LNCaP clone FGC (cell line): ENCODE measurements around the gene ALPL.

Source experiments
- DNase-seq: peaks from one replicate; pipeline ENCODE4 v3.0.0-alpha.2; 2011; ENCODE audit warnings: low read depth
- H3K4me3 ChIP-seq: 2 replicates; pipeline ENCODE4 v1.5.1; 2011; ENCODE audit warnings: mild to moderate bottlenecking, low read depth, low read length, control low read depth
- TF ChIP-seq, protein P1 (sequence below): IDR thresholded peaks from 2 replicates; pipeline ENCODE4 v1.5.1; 2012; ENCODE audit warnings: mild to moderate bottlenecking; ENCODE audit not compliant: control insufficient read depth, insufficient read depth; ENCODE audit errors: extremely low read depth

The ALPL gene

DNA sequence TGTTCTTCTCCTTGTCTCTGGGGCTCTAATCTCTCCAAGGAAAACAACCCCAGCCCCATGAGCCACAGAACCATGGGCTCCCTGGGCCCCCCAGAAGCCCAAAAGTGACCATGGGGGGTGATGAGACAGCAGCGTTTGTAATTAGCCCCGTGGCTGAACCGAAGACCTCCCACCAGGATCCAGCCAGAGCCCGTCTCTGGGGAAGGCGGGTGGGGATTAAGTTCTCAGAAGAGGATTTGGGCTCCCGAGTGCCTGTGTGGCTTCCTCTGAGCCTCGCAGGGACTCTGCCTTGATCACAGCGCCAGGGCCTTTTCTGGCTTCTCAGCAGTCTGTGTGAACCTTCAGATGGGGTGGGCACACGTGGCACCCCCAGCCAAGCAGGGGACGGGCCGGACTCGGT is 77.0 kb downstream of the ALPL start:
- H3K4me3 ChIP-seq, result no peak overlapping the region
- TF ChIP-seq, protein P1, sequence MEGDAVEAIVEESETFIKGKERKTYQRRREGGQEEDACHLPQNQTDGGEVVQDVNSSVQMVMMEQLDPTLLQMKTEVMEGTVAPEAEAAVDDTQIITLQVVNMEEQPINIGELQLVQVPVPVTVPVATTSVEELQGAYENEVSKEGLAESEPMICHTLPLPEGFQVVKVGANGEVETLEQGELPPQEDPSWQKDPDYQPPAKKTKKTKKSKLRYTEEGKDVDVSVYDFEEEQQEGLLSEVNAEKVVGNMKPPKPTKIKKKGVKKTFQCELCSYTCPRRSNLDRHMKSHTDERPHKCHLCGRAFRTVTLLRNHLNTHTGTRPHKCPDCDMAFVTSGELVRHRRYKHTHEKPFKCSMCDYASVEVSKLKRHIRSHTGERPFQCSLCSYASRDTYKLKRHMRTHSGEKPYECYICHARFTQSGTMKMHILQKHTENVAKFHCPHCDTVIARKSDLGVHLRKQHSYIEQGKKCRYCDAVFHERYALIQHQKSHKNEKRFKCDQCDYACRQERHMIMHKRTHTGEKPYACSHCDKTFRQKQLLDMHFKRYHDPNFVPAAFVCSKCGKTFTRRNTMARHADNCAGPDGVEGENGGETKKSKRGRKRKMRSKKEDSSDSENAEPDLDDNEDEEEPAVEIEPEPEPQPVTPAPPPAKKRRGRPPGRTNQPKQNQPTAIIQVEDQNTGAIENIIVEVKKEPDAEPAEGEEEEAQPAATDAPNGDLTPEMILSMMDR, result no peak
- DNase-seq, result no peak

DNA sequence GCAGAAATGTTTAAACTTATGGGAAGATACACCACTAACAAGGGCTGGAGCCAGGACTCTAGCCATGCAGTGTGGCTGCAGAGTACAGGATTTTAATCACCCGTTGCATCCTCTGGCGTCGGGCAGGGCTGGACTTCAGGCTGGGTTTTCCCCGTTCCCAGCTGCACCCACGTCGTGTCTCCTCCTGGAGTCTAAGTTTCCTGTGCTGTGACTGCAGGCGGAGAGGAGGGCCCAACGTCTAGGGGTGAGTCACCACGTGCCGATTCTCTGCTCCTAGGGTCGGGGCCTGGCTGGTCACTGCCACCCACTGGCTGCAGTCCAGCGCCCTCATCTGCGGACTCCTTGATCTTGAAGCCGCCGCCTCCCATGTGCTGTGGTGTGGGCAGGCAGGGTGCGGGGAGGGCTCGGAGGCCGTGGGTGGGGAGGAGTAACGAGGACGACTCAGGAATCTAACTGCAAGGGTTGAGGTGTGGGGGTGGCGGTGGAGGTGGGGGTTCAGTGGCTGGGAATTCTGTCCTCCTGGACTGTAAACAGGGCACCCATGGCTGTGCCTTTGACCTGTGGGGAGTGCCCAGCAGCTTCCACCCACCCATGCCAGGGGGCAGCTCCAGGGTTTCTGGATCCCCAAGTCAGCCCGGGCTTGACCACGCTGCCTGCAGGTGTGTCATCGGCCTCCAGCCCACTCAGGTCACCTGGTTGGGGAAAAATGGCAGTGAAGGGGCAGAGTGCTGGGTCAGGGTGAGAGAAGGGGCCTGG is 77.8 kb downstream of the ALPL start:
- TF ChIP-seq, protein P1, result no peak
- no peak for DNase-seq
- H3K4me3 ChIP-seq, result no peak overlapping the region

DNA sequence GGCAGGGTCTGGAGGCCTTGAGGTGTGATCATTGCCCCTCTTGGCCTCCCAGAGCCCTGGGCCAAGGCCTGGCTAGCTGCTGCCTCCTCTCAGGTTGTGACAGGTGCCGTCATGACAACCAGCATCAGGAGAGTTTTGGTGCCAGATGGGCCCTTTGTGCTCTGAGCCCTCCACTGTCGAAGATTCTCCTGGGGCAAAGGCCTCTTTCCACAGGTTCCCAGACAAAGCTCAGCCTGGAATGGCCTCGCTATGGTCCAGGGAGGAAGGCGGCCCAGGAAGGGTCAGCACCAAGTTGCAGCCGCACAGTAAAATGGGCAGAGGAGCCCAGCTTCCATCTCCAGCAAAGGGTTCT is 78.4 kb downstream of the ALPL start:
- H3K4me3 ChIP-seq, result no peak overlapping the region
- DNase-seq, result no peak
- TF ChIP-seq, protein P1, result no peak

DNA sequence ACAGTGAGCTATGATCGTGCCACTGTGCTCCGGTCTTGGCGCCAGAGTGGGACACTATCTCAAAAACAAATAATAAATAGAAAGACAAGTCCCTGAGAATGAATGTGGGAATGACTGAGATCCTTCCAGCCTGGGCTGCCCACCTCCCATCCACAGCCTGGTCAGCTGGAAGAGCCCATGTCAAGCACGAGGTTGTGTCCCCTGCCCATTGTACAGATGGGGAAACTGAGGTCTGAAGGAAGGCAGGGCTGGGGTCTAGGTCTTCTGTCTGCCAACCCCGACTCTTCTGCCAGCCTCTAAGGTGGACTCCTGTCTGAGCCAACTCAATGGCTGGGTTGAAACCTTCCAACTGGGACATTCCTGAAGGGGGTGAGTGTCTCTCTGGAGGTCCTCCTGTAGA is 80.4 kb downstream of the ALPL start:
- no peak overlapping the region for H3K4me3 ChIP-seq
- DNase-seq, result no peak
- TF ChIP-seq, protein P1, result no peak

DNA sequence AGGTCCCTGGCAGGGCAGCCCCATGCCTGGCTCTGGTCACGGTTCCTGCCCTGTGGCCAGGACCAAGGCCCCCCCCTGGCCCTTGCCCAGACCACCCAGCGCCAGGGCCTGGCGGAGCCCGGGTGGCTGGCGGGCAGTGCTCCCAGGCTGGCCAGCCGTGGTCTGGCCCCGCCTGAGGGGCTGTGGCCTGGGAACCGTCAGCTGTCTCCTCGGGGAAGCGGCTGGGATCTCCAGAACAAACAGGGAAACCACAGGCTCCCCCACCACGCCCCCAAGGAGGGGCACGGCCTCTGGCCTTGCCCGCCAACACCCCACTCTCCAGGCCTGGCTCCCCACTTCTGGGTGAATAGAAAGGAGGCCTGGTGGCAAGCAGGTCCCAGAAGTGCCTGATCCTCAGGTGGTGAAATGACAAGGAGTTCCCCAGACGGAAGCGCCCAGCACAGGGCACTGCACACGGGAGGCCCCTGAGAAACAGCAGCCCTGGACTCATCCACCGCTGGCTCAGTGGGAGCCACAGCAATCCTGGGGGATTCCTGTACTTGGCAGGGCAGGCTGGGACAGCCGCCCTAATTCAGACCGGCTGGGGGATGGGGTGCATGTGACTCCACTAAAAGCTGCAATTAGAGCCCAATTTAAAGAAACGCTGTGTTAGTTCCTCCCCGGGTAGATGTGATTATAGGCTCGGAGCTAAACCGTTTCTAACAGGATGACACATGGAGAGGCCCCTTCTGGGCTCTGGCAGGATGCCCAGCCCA is 81.1 kb downstream of the ALPL start:
- TF ChIP-seq, protein P1, result no peak
- DNase-seq, result no peak
- no peak overlapping the region for H3K4me3 ChIP-seq

DNA sequence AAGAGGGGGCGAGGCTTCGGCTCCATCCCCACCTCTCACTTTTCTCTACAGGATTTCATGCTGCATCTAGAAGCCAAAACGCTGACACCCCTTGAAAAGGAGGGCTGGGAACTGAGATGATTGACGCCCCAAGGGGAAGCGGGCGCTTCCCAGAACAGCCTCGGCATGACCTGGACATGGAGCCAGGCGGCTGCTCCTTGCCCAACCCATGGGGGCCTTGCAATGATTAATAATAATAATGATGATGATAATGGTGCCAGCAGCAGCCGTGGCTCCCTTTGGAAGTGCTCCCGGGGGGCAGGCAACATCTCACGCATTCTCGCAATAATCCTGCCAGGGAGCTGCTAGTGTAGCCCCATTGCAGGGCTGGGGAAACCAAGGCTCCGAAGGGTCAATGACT is 81.7 kb downstream of the ALPL start:
- TF ChIP-seq, protein P1, result no peak
- DNase-seq, result no peak
- H3K4me3 ChIP-seq, result no peak overlapping the region
